HUES6 (cell line): ENCODE results near the gene RPAP3.

Experiments
- H3K27ac ChIP-seq: 2 replicates; pipeline ENCODE4 v1.7.0; 2013; ENCODE audit warnings: low read depth, mild to moderate bottlenecking, low read length, inconsistent platforms
- H3K27me3 ChIP-seq: 2 replicates; pipeline ENCODE4 v1.6.1; 2013; ENCODE audit warnings: low read length; ENCODE audit not compliant: control insufficient read depth, insufficient read depth
- H3K36me3 ChIP-seq: 2 replicates; pipeline ENCODE4 v1.6.1; 2013; ENCODE audit warnings: low read length; ENCODE audit not compliant: control insufficient read depth, insufficient read depth
- H3K4me1 ChIP-seq: 2 replicates; pipeline ENCODE4 v1.6.1; 2013; ENCODE audit warnings: low read length; ENCODE audit not compliant: control insufficient read depth, insufficient read depth
- H3K4me3 ChIP-seq: 2 replicates; pipeline ENCODE4 v1.5.1; 2013; ENCODE audit warnings: low read depth, low read length
- H3K9ac ChIP-seq: one replicate; pipeline ENCODE4 v1.6.1; 2013; ENCODE audit warnings: mild to moderate bottlenecking, low read length
- H3K9me3 ChIP-seq: 2 replicates; pipeline ENCODE4 v1.6.1; 2013; ENCODE audit warnings: low read depth, low read length; ENCODE audit not compliant: control insufficient read depth, insufficient read depth

The RPAP3 gene

GRCh38 chr12:47748507-47748828, 42.6 kb upstream of the RPAP3 start:
- Histone ChIP-seq H3K36me3 (no peaks in the 10 kb centered on the region; the same call in 1 of the 2 replicates), H3K9me3 (no peaks in the 10 kb centered on the region), H3K27me3 (no peaks in the 10 kb centered on the region), H3K4me3 (no peak overlapping the region), H3K9ac (no peak overlapping the region), H3K27ac (no peak overlapping the region), H3K4me1 (peaks cover 17% of the 10 kb centered on the region)

GRCh38 chr12:47747596-47748506, 42.0 kb upstream of the RPAP3 start:
- Histone ChIP-seq H3K4me1 (peaks cover 11% of the 10 kb centered on the region; the same call in 1 of the 2 replicates), H3K27ac (no peak overlapping the region), H3K27me3 (no peaks in the 10 kb centered on the region), H3K4me3 (no peak overlapping the region), H3K9me3 (no peaks in the 10 kb centered on the region), H3K36me3 (no peaks in the 10 kb centered on the region; the same call in 1 of the 2 replicates), H3K9ac (no peak overlapping the region)

DNA sequence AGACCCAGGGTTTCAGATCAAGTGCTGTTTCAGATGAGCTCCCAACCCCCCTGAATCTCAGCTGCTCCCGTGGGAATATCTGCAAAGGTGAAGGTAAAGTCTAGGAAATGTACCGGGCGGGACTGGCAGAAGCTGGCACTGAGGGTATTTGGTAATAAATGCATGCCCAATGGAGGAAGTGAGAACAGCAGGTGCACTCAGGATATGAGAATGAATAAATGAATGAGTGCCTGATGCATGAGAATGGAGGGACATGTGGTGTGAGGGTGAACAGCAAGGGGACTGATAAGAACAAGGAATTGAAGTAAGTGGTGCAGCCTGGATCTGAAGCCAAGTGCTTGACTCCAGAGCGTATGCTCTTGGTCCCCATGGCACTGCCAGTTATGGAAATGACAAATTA, 41.3 kb upstream of the RPAP3 start:
- Histone ChIP-seq H3K4me3 (no peak overlapping the region), H3K9ac (no peak overlapping the region), H3K27me3 (no peaks in the 10 kb centered on the region), H3K4me1 (0 out of 2 replicates have a peak, but pooled peaks cover 5% of the 10 kb centered on the region), H3K27ac (no peak overlapping the region), H3K36me3 (no peaks in the 10 kb centered on the region; the same call in 1 of the 2 replicates), H3K9me3 (no peaks in the 10 kb centered on the region)

DNA sequence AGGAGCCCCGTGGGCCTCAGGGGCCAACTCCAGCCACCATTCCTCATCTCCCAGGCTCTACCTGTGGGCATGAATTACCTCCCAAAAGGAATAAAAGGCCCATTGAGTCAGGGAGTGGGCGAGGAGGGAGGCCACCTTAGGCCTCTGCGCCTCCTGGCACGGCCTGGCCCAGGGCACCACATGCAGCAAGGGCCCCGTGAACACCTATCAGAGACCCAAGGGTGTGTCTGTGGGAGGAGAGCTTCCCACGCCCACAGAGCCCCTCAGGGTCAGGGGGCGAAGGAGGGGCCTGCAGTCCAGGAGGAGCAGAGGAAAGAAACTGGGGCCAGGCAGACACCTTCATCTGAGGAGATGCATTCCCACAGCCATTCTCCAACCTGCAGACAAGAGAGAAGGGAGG, 40.7 kb upstream of the RPAP3 start:
- Histone ChIP-seq H3K4me3 (no peak overlapping the region), H3K9ac (no peak overlapping the region), H3K27me3 (no peaks in the 10 kb centered on the region)

DNA sequence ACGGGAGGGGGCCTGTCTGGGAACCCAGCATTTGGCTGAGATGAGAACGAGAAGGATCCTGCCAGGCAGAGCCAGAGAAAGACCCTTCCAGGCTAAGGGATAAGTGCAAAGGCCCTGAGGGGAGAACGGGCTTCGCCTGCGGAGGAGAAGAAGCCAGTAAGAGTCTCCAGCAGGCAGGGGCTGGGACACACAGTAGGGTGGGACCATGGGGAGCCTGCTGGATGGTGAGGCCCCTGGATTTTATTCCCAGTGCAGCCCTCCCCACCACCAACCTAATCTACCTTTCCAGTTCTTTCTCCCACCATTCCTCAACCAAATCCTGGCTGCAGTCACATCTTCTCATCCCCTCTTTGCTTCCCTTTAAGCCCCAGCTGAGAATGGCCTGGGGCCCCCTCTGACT, 40.2 kb upstream of the RPAP3 start:
- Histone ChIP-seq H3K4me1 (0 out of 2 replicates have a peak, but pooled peaks cover under 1% of the 10 kb centered on the region), H3K9ac (no peak overlapping the region), H3K4me3 (no peak overlapping the region), H3K36me3 (no peaks in the 10 kb centered on the region; the same call in 1 of the 2 replicates), H3K27ac (no peak overlapping the region), H3K9me3 (no peaks in the 10 kb centered on the region), H3K27me3 (no peaks in the 10 kb centered on the region)

More for the DNA sequence above, 40.7 kb upstream of the RPAP3 start:
- no peaks in the 10 kb centered on the region; the same call in 1 of the 2 replicates for H3K36me3 ChIP-seq
- H3K9me3 ChIP-seq: no peaks in the 10 kb centered on the region
- no peaks in the 10 kb centered on the region for H3K4me1 ChIP-seq
- no peak overlapping the region for H3K27ac ChIP-seq

- H3K4me3 ChIP-seq: no peak overlapping the region
- 0 out of 2 replicates have a peak, but pooled peaks cover 5% of the 10 kb centered on the region for H3K4me1 ChIP-seq
- H3K9ac ChIP-seq: no peak overlapping the region
These were observed 39.7 kb upstream of the RPAP3 start for GRCh38 chr12:47745485-47746041.

GRCh38 chr12:47744778-47745436, 39.1 kb upstream of the RPAP3 start:
- Histone ChIP-seq H3K27ac (no peak overlapping the region), H3K4me1 (peaks cover 5% of the 10 kb centered on the region; the same call in 1 of the 2 replicates), H3K9me3 (no peaks in the 10 kb centered on the region), H3K27me3 (no peaks in the 10 kb centered on the region), H3K9ac (no peak overlapping the region), H3K4me3 (no peak overlapping the region), H3K36me3 (no peaks in the 10 kb centered on the region)

More at GRCh38 chr12:47745485-47746041, 39.7 kb upstream of the RPAP3 start:
- Histone ChIP-seq H3K36me3 (no peaks in the 10 kb centered on the region; the same call in 1 of the 2 replicates), H3K9me3 (no peaks in the 10 kb centered on the region), H3K27ac (no peak overlapping the region), H3K27me3 (no peaks in the 10 kb centered on the region)

GRCh38 chr12:47744005-47744651, 38.3 kb upstream of the RPAP3 start:
- H3K9ac ChIP-seq: no peak overlapping the region
- no peaks in the 10 kb centered on the region for H3K36me3 ChIP-seq
- H3K27me3 ChIP-seq: no peaks in the 10 kb centered on the region
- no peak overlapping the region for H3K27ac ChIP-seq
- H3K4me3 ChIP-seq: no peak overlapping the region
- H3K9me3 ChIP-seq: no peaks in the 10 kb centered on the region
- peaks cover 5% of the 10 kb centered on the region; the same call in 1 of the 2 replicates for H3K4me1 ChIP-seq

DNA sequence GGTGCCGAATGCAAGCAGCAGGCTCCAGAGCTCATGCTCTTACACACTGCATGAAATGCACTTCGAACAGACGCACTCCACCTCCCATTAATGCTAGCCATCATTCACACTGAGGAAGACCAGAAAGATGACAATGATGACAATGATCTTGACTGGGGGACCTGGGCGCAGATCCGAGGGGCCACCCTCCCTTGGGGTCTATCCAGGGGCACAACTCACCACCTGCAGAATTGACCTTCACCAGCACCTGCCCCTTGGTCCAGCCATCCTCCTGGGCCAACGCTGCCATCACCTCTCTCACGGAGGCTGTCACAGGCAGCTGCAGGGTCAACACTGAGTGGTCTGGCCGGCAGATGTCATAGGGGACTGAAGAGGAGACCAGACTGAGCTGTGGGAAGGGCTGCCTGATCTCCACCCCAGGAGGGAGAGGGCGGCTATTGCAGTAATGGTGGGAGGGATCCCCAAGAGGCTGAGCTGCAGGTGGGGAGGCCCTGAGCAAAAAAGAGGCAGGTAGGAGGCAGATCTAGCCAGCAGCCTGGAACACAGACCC, 37.6 kb upstream of the RPAP3 start:
- Histone ChIP-seq H3K9me3 (no peaks in the 10 kb centered on the region), H3K9ac (no peak overlapping the region), H3K4me1 (peaks cover 5% of the 10 kb centered on the region; the same call in 1 of the 2 replicates), H3K27me3 (no peaks in the 10 kb centered on the region), H3K4me3 (no peak overlapping the region), H3K36me3 (no peaks in the 10 kb centered on the region), H3K27ac (no peak overlapping the region)

DNA sequence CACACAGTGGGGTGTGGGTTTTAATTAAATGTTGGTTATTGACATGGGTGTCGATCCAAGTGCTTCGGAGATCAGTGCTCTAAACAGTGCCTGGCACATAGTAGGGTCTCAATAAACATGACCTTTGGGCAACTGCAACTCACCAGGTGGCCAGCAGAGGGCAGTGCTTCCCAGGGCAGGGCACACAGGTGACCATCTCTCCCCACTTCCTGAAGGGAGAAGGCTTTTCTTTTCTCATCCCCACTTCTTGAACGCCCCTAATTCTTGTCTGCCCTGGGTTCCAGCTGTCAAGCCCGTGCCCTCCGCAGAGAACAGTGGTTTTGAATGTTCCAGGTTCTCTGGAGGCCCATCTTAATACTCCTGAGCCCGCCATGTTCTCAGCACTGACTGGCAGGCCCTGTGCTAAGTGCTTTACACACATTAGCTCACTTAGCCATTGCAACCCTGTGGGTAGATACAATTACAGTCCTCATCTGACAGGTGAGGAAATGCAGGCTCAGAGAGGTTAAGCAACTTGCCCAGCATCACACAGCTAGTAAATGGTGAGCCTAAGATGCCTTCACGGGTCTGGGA, 36.5 kb upstream of the RPAP3 start:
- no peaks in the 10 kb centered on the region for H3K9me3 ChIP-seq
- no peaks in the 10 kb centered on the region for H3K27me3 ChIP-seq
- H3K9ac ChIP-seq: no peak overlapping the region
- H3K27ac ChIP-seq: no peak overlapping the region
- H3K36me3 ChIP-seq: no peaks in the 10 kb centered on the region
- H3K4me1 ChIP-seq: peaks cover 5% of the 10 kb centered on the region; the same call in 1 of the 2 replicates
- H3K4me3 ChIP-seq: no peak overlapping the region
